Gastrocnemius medialis (tissue), 4 donors: Measurements from ENCODE around the gene SNRK. TPM values are rescaled to one million over a fixed set of nuclear protein-coding genes. Genes with fewer than 3 reads are reported as not detected.
A peak's percentile ranks its signal among the peaks of the same experiment; 100 is the strongest.

ENCODE experiments used
- ATAC-seq, 2 donors: fragments of 150-250 bp; one replicate each; pipeline ENCODE4 v1.9.1; 2016
- DNase-seq, 2 donors: peaks; one replicate each; pipeline ENCODE4 v3.0.0-alpha.2; 2019
- H3K27ac ChIP-seq, 4 donors: fragments of 200-600 bp; sonication (generic); 1 replicate in 1 of 4; 2 replicates in 3 of 4; pipeline ENCODE4 v1.5.1; 2016 to 2018; ENCODE audit warnings: mild to moderate bottlenecking in 2 of 4, moderate library complexity in 1 of 4
- H3K27me3 ChIP-seq, 3 donors: fragments of 200-600 bp; sonication (generic) in 2 of 3; 1 replicate in 1 of 3; 2 replicates in 2 of 3; pipeline versions ENCODE4 v1.5.1 to v1.6.0; 2016 to 2019; ENCODE audit warnings: mild to moderate bottlenecking in 1 of 3, moderate library complexity in 1 of 3
- H3K36me3 ChIP-seq, 2 donors: fragments of 200-600 bp; sonication (generic) in 1 of 2; one replicate each; pipeline ENCODE4 v1.5.1; 2017 to 2018
- H3K4me1 ChIP-seq, 2 donors: fragments of 200-600 bp; sonication (generic) in 1 of 2; one replicate each; pipeline ENCODE4 v1.5.1; 2016 to 2017; ENCODE audit warnings: mild to moderate bottlenecking in 2 of 2
- H3K4me3 ChIP-seq, 4 donors: fragments of 200-600 bp; sonication (generic) in 3 of 4; 1 replicate in 1 of 4; 2 replicates in 3 of 4; pipeline ENCODE4 v1.5.1; 2016 to 2019; ENCODE audit warnings: mild to moderate bottlenecking in 2 of 4
- H3K9me3 ChIP-seq, 3 donors: fragments of 200-600 bp; sonication (generic) in 2 of 3; 1 replicate in 1 of 3; 2 replicates in 2 of 3; pipeline ENCODE4 v1.5.1; 2016 to 2019
- POLR2A ChIP-seq, 2 donors: fragments of 450-650 bp; IDR thresholded peaks; one replicate each; pipeline ENCODE4 v1.6.1; 2017; ENCODE audit warnings: antibody characterized with exemption in 2 of 2, mild to moderate bottlenecking in 2 of 2, moderate library complexity in 2 of 2
- in situ Hi-C, 4 donors: fragments of 200-750 bp; cut with MboI; loops; one replicate each; pipeline versions ENCODE4 v1.15.0 to v1.8.0; 2017; ENCODE audit warnings: low sequenced_read_pairs in 4 of 4
- intact Hi-C: fragments of 100-400 bp; cut with DNase I; formaldehyde crosslinking; loops from one replicate; pipeline ENCODE4 v1.15.1; 2023; ENCODE audit warnings: low total_unique reads
- total RNA-seq, 4 donors: library from RNA; depleted of rRNA; stranded (reverse); fragments of >200 nt; gene quantifications; one replicate each; pipeline versions ENCODE4 v1.1.0 to v1.2.3, GENCODE V29; 2016
- TF ChIP-seq, protein P1 (sequence below), 5 experiments: fragments of 450-650 bp in 3 of 5; fragments of 200-600 bp in 2 of 5; sonication (generic) in 2 of 5; IDR thresholded peaks in 4 of 5; conservative IDR thresholded peaks in 1 of 5; 1 replicate in 4 of 5; 2 replicates in 1 of 5; pipeline ENCODE4 v1.5.1; 2016 to 2019; ENCODE audit warnings: antibody characterized with exemption in 5 of 5, mild to moderate bottlenecking in 3 of 5, moderate library complexity in 3 of 5

The SNRK gene
- total RNA-seq, 4 donors from 2014 or later = 18.4 to 29.0 (median 21.9) TPM

DNA sequence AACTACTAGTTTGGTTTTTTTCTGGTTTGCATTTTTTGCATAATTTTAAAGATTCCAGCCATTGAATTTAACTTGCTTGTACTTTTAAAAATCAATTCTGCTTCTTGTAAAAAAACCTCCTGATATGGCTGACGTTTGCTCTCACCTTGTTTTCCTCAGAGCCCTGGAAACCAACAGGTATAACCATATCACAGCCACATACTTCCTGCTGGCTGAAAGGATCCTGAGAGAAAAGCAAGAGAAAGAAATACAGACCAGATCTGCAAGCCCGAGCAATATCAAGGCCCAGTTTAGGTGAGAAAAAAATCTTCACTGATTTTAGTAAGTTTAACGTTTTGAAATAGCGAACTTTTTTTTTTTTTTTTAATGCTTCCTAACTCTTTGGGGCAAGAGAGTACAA, 56.8 kb downstream of the SNRK start:
- in situ Hi-C loops = no loop called here
- Histone ChIP-seq H3K9me3 (peaks cover 0 to 8% (median 2%) of the 10 kb centered on the region in 3 donors), H3K27ac (no peak overlapping the region), H3K27me3 (no peaks in the 10 kb centered on the region), H3K4me3 (no peak overlapping the region), H3K36me3 (peaks cover 0 to 92% of the 10 kb centered on the region in 2 donors), H3K4me1 (peaks cover 0 to 4% of the 10 kb centered on the region in 2 donors)
- ATAC-seq (no peak), DNase-seq (no peak)
- TF ChIP-seq, protein P1, sequence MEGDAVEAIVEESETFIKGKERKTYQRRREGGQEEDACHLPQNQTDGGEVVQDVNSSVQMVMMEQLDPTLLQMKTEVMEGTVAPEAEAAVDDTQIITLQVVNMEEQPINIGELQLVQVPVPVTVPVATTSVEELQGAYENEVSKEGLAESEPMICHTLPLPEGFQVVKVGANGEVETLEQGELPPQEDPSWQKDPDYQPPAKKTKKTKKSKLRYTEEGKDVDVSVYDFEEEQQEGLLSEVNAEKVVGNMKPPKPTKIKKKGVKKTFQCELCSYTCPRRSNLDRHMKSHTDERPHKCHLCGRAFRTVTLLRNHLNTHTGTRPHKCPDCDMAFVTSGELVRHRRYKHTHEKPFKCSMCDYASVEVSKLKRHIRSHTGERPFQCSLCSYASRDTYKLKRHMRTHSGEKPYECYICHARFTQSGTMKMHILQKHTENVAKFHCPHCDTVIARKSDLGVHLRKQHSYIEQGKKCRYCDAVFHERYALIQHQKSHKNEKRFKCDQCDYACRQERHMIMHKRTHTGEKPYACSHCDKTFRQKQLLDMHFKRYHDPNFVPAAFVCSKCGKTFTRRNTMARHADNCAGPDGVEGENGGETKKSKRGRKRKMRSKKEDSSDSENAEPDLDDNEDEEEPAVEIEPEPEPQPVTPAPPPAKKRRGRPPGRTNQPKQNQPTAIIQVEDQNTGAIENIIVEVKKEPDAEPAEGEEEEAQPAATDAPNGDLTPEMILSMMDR (IDR thresholded peaks at IDR 0.05 in 4 of 5, conservative IDR thresholded peaks at IDR 0.05 in 1 of 5) = no peak
- TF ChIP-seq POLR2A (IDR thresholded peaks at IDR 0.05) = no peak
- intact Hi-C loops = no loop called here

DNA sequence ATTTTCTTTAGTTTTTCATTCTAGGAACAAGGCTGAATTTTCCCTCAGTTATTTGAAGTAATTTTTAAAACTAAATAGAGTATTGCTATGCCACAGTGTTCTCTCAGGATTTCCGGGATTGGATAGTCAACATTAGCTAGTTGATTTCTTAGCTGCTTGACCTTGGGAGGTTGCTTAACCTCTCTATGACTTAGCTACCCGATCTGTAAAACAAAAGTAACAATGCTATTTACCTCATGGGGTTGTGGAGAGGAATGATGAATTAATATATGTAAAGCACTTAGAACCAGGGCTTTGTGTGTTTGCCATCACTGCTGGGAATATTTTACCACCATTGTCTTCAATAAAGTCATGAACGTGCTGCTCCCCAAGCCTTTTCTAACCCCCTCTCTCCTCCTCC, 57.5 kb downstream of the SNRK start:
- peaks cover 0 to 6% (median 0%) of the 10 kb centered on the region in 3 donors for H3K9me3 ChIP-seq
- no peak for ATAC-seq
- H3K27me3 ChIP-seq = no peaks in the 10 kb centered on the region
- intact Hi-C loops = no loop called here
- H3K4me3 ChIP-seq = no peak overlapping the region
- TF ChIP-seq, protein P1 (IDR thresholded peaks at IDR 0.05 in 4 of 5, conservative IDR thresholded peaks at IDR 0.05 in 1 of 5) = no peak
- TF ChIP-seq POLR2A (IDR thresholded peaks at IDR 0.05) = no peak
- peaks cover 0 to 4% of the 10 kb centered on the region in 2 donors for H3K4me1 ChIP-seq
- H3K36me3 ChIP-seq = peaks cover 4 to 92% of the 10 kb centered on the region in 2 donors
- no peak for DNase-seq
- H3K27ac ChIP-seq = no peak overlapping the region
- in situ Hi-C loops = no loop called here

DNA sequence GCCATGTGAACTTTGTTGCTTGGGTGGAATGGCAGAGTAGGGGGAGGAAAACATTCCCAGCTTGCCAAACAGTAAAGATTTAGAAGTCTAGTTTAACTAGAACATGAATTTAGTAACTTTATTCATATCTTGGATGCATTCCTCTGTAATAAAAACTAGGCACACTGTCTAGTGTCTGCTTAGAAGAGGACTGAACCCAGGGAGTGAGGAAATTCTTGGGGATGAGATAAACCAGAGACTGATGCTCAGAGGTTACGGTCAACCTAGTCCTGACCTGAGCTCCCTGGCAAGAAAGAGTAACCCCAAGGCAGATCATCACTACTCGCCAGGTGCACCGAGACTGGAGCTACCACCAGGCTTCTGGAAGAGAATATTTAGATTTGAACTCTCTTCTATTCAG, 58.2 kb downstream of the SNRK start:
- Histone ChIP-seq H3K9me3 (no peaks in the 10 kb centered on the region), H3K4me1 (peaks cover 0 to 4% of the 10 kb centered on the region in 2 donors), H3K27ac (peak overlapping the region in 1 of 4 donors; percentile 22), H3K27me3 (no peaks in the 10 kb centered on the region), H3K36me3 (peaks cover 4 to 92% of the 10 kb centered on the region in 2 donors), H3K4me3 (no peak overlapping the region)
- intact Hi-C loops (no loop called here), in situ Hi-C loops (no loop called here)
- DNase-seq (no peak), ATAC-seq (no peak)
- TF ChIP-seq, protein P1 (IDR thresholded peaks at IDR 0.05 in 4 of 5, conservative IDR thresholded peaks at IDR 0.05 in 1 of 5) = no peak

DNA sequence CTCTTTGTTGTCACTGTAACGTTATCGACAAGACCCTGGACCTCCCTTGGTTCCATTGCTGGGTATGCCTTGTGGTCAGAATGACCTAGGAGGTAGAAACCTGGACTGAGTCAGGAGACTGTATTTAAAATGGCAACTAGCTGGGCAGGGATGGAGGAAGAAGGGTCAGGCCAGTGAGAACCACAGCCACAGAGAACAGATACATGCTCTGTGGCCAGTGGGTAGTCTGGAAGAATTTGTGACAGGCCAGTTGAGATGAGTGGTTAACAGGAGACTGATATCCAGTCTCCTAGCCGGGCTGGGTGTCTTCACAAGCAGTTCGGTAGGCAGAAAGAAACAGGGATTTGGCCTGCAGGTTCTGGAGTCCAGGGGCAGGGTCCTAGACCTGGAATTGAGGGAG, 58.9 kb downstream of the SNRK start:
- peaks cover 0 to 4% of the 10 kb centered on the region in 2 donors for H3K4me1 ChIP-seq
- ATAC-seq (no peak), DNase-seq (no peak)
- no peak overlapping the region for H3K4me3 ChIP-seq
- H3K27ac ChIP-seq = peak overlapping the region in 3 of 4 donors; percentile 1 to 29 (median 4)
- TF ChIP-seq, protein P1 (IDR thresholded peaks at IDR 0.05 in 4 of 5, conservative IDR thresholded peaks at IDR 0.05 in 1 of 5) = no peak
- no peak for TF ChIP-seq POLR2A (IDR thresholded peaks at IDR 0.05)
- no peaks in the 10 kb centered on the region for H3K27me3 ChIP-seq
- no peaks in the 10 kb centered on the region for H3K9me3 ChIP-seq
- peaks cover 4 to 90% of the 10 kb centered on the region in 2 donors for H3K36me3 ChIP-seq
- in situ Hi-C loops = no loop called here
- intact Hi-C loops = no loop called here

DNA sequence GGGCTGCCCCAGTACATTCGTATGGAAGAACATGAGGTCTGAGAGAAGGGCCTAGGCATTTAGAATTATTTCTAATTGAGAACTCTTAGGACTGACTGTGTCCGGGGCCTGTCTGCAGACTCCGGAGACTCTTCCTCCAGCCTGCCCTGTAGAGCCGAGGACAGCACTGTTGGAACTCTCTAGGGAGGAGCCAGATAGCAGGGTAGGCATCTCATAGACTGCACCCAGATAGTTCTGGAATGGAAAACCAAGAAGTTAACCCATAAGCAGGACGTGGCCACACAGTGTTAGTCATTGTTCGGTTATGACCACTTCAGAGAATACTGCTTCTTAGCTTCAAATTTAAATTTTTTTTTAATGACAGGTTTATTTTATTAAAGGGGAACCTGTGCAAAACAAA, 59.5 kb downstream of the SNRK start:
- Histone ChIP-seq H3K4me1 (peaks cover 0 to 4% of the 10 kb centered on the region in 2 donors), H3K27ac (peak overlapping the region in 1 of 4 donors; percentile 29), H3K27me3 (no peaks in the 10 kb centered on the region), H3K9me3 (no peaks in the 10 kb centered on the region), H3K36me3 (peaks cover 4 to 88% of the 10 kb centered on the region in 2 donors), H3K4me3 (no peak overlapping the region)
- DNase-seq = no peak
- no peak for ATAC-seq
- in situ Hi-C loops (no loop called here), intact Hi-C loops (no loop called here)
- no peak for TF ChIP-seq POLR2A (IDR thresholded peaks at IDR 0.05)
- TF ChIP-seq, protein P1 (IDR thresholded peaks at IDR 0.05 in 4 of 5, conservative IDR thresholded peaks at IDR 0.05 in 1 of 5) = no peak
